K562 (cell line): ENCODE data around the gene CCSER1. TPM values are rescaled to one million over a fixed set of nuclear protein-coding genes. Genes with fewer than 3 reads are reported as not detected.

Source experiments
- ATAC-seq: fragments of 200-7000 bp; cut with Tn5 transposase; 3 replicates; pipeline ENCODE4 v1.9.1; 2020; ENCODE audit warnings: moderate library complexity
- BruUV-seq: library from RNA; stranded (reverse); fragments of 400-500 nt; replicated peaks from 2 replicates; lab custom pipeline; 2021; lab: Mats Ljungman, UMichigan
- CTCF ChIA-PET: fragments of 300-600 bp; formaldehyde crosslinking; extraction: SDS; loops from one replicate; lab custom pipeline; 2021; ENCODE audit warnings: low intra/inter-chr PET ratio; lab: Yijun Ruan, JAX
- POLR2A ChIA-PET: fragments of 300-600, 350-650 bp; sonication (Branson Sonifier 250); formaldehyde crosslinking; extraction: SDS; loops from one replicate; lab custom pipeline; 2021; ENCODE audit warnings: antibody characterized with exemption, inconsistent platforms; lab: Yijun Ruan, JAX
- DNase-seq, 4 experiments: peaks; one replicate each; pipeline versions ENCODE4 v3.0.0 to v3.0.0-alpha.2; 2011 to 2018; ENCODE audit warnings: low spot score in 3 of 4, mixed read lengths in 3 of 4; ENCODE audit errors: extremely low read depth in 1 of 4
- FAIRE-seq: peaks from 2 replicates; lab custom pipeline; 2011; peaks lifted over from hg19 to GRCh38; lab: Jason Lieb, UNC
- H2AFZ ChIP-seq: 2 replicates; pipeline ENCODE4 v1.6.0; 2011; ENCODE audit warnings: low read depth, low read length, control low read depth, inconsistent platforms
- H3K27ac ChIP-seq: fragments of 200-600 bp; 3 replicates; pipeline ENCODE4 v1.8.0; 2011; ENCODE audit warnings: low read depth, mild to moderate bottlenecking, control low read depth, inconsistent platforms, low read length, moderate library complexity, mixed read lengths; ENCODE audit errors: extremely low read depth
- H3K27me3 ChIP-seq, 2 experiments: fragments of 300-600 bp in 1 of 2; 2 replicates in 1 of 2; 3 replicates in 1 of 2; pipeline versions ENCODE4 v1.6.0 to v1.8.0; 2011; ENCODE audit warnings: inconsistent platforms in 2 of 2, low read length in 2 of 2, mild to moderate bottlenecking in 1 of 2, mixed read lengths in 1 of 2, moderate library complexity in 1 of 2; ENCODE audit not compliant: control insufficient read depth in 2 of 2, insufficient read depth in 2 of 2
- H3K36me3 ChIP-seq: fragments of 300-600 bp; 3 replicates; pipeline ENCODE4 v1.8.0; 2011; ENCODE audit warnings: mild to moderate bottlenecking, low read length, inconsistent platforms; ENCODE audit not compliant: control insufficient read depth, insufficient read depth
- H3K4me1 ChIP-seq, 2 experiments: fragments of 200-600 bp in 1 of 2; replicated peaks in 1 of 2; 2 replicates in 1 of 2; 3 replicates in 1 of 2; pipeline versions ENCODE4 v1.5.1 to v1.8.0; 2011; ENCODE audit warnings: inconsistent platforms in 2 of 2, low read length in 2 of 2, mild to moderate bottlenecking in 1 of 2, mixed read lengths in 1 of 2, moderate library complexity in 1 of 2; ENCODE audit not compliant: control insufficient read depth in 2 of 2, insufficient read depth in 2 of 2
- H3K4me2 ChIP-seq: 2 replicates; pipeline ENCODE4 v1.6.1; 2011; ENCODE audit warnings: low read length, control low read depth, inconsistent platforms, mixed read lengths; ENCODE audit not compliant: insufficient read depth
- H3K4me3 ChIP-seq: fragments of 200-600 bp; sonication (generic), shearing (Covaris generic); 2 replicates; pipeline ENCODE4 v1.5.1; 2016; ENCODE audit warnings: control low read depth, inconsistent platforms
- H3K79me2 ChIP-seq: fragments of 200-600 bp; 3 replicates; pipeline ENCODE4 v1.8.0; 2011; ENCODE audit warnings: low read length, inconsistent platforms; ENCODE audit not compliant: control insufficient read depth, insufficient read depth
- H3K9ac ChIP-seq, 2 experiments: 2 replicates each; pipeline versions ENCODE4 v1.6.0 to v1.6.1; 2011; ENCODE audit warnings: low read depth in 2 of 2, low read length in 2 of 2, control low read depth in 1 of 2, inconsistent platforms in 1 of 2, mild to moderate bottlenecking in 1 of 2, mixed read lengths in 1 of 2; ENCODE audit not compliant: insufficient read depth in 1 of 2
- H3K9me1 ChIP-seq: one replicate; pipeline ENCODE4 v1.6.0; 2011; ENCODE audit warnings: inconsistent platforms, mild to moderate bottlenecking, low read length, moderate library complexity; ENCODE audit not compliant: control insufficient read depth, insufficient read depth
- H3K9me3 ChIP-seq: replicated peaks from 2 replicates; pipeline ENCODE4 v1.5.1; 2011; ENCODE audit warnings: low read depth, low read length, inconsistent platforms; ENCODE audit not compliant: control insufficient read depth, insufficient read depth
- H4K20me1 ChIP-seq: replicated peaks from 2 replicates; pipeline ENCODE4 v1.6.1; 2011; ENCODE audit warnings: low read length, inconsistent platforms, mixed read lengths; ENCODE audit not compliant: control insufficient read depth, insufficient read depth
- BACH1 ChIP-seq: fragments of 200-800 bp; sonication (Bioruptor generic); IDR thresholded peaks from 2 replicates; pipeline ENCODE4 v1.6.1; 2016; ENCODE audit warnings: missing genetic modification characterization, missing compliant biosample characterization
- CBX5 ChIP-seq: IDR thresholded peaks from 2 replicates; pipeline ENCODE4 v1.6.1; 2014; ENCODE audit warnings: low read depth, borderline replicate concordance
- CTBP1 ChIP-seq: fragments of 450-650 bp; IDR thresholded peaks from 2 replicates; pipeline ENCODE4 v1.6.1; 2016; ENCODE audit warnings: borderline replicate concordance
- DNMT1 ChIP-seq: fragments of 450-650 bp; IDR thresholded peaks from 2 replicates; pipeline ENCODE4 v1.6.1; 2016; ENCODE audit warnings: antibody characterized with exemption, mild to moderate bottlenecking
- ELF1 ChIP-seq: fragments of 200-800 bp; sonication (Bioruptor generic); IDR thresholded peaks from 2 replicates; pipeline ENCODE4 v1.6.1; 2016; ENCODE audit warnings: missing genetic modification characterization, missing compliant biosample characterization
- FOXP4 ChIP-seq: sonication (generic); formaldehyde crosslinking; IDR thresholded peaks from 2 replicates; pipeline ENCODE4 v1.8.0; 2022; ENCODE audit warnings: mild to moderate bottlenecking, missing genetic modification reagents, borderline replicate concordance
- L3MBTL2 ChIP-seq: fragments of 450-650 bp; IDR thresholded peaks from 2 replicates; pipeline ENCODE4 v1.6.1; 2016; ENCODE audit warnings: mild to moderate bottlenecking, moderate library complexity
- POLR3G ChIP-seq: IDR thresholded peaks from 2 replicates; pipeline ENCODE4 v1.6.1; 2011; ENCODE audit not compliant: insufficient read length, insufficient replicate concordance; ENCODE audit errors: extremely low read depth
- SOX6 ChIP-seq: fragments of 450-650 bp; IDR thresholded peaks from 2 replicates; pipeline ENCODE4 v1.6.1; 2014; ENCODE audit warnings: mild to moderate bottlenecking
- ZFP1 ChIP-seq: fragments of 450-650 bp; formaldehyde crosslinking; IDR thresholded peaks from 2 replicates; pipeline ENCODE4 v1.4.0; 2020; ENCODE audit warnings: mild to moderate bottlenecking, mixed read lengths
- ZNF695 ChIP-seq: fragments of 450-650 bp; formaldehyde crosslinking; IDR thresholded peaks from 2 replicates; pipeline ENCODE4 v1.4.0; 2020; ENCODE audit warnings: mild to moderate bottlenecking, moderate library complexity
- ZNF696 ChIP-seq: fragments of 250-450 bp; sonication (Bioruptor Pico); conservative IDR thresholded peaks from 2 replicates; pipeline ENCODE4 v1.4.0; 2020; ENCODE audit warnings: mild to moderate bottlenecking, moderate library complexity
- WGBS: fragments of 100-300 bp; shearing (Covaris generic); methylation state at CpG from one replicate; pipeline ENCODE4 v1.1.6; 2016; ENCODE audit warnings: low coverage, mixed read lengths; ENCODE audit not compliant: insufficient coverage; ENCODE audit errors: missing lambda C conversion rate; 5-methylcytosine and 5-hydroxymethylcytosine counted together
- in situ Hi-C: fragments of 300-500 bp; cut with MboI; formaldehyde crosslinking; loops from 4 replicates; pipeline ENCODE4 v1.15.0; 2018; ENCODE audit warnings: inconsistent platforms, mixed read lengths
- intact Hi-C: fragments of 100-400 bp; cut with micrococcal nuclease; formaldehyde crosslinking; loops from 2 replicates; pipeline ENCODE4 v1.14.2; 2022
- polyA plus RNA-seq, 8 experiments: library from polyadenylated mRNA; depleted of rRNA in 4 of 8; stranded (reverse) in 5 of 8; unstranded in 3 of 8; fragments of >200 nt; fragmentation: Nextera tagmentation in 2 of 8; fragmentation: Illumina TruSeq in 1 of 8; extraction: Ambion mirVana in 2 of 8; extraction: Trizol in 1 of 8; gene quantifications; 2 replicates each; pipeline versions ENCODE4 v1.2.1 to v1.2.3, GENCODE V29; 2011 to 2014; ENCODE audit warnings: inconsistent platforms in 1 of 8, missing spikeins in 1 of 8
- total RNA-seq, 7 experiments: library from RNA; depleted of rRNA in 6 of 7; stranded (reverse); fragments of >200 nt in 6 of 7; fragmentation: Illumina TruSeq in 2 of 7; extraction: Trizol in 2 of 7; gene quantifications; 2 replicates each; pipeline versions ENCODE4 v1.2.1 to v1.2.3, GENCODE V29; 2011 to 2021; ENCODE audit warnings: low replicate concordance in 1 of 7

The CCSER1 gene
- total and polyA plus RNA-seq, 9 of the 15 experiments (the other 6 are each of a cell fraction or from before 2014, with no cell fraction given), result not detected

- intact Hi-C loops, result no loop called here
Measured at GRCh38 chr4:91302120-91302519, 1174.9 kb downstream of the CCSER1 start.

More at GRCh38 chr4:91302120-91302519, 1174.9 kb downstream of the CCSER1 start:
- Histone ChIP-seq H3K79me2 (no peaks in the 10 kb centered on the region), H2AFZ (no peak overlapping the region), H3K4me2 (no peak overlapping the region), H3K36me3 (no peaks in the 10 kb centered on the region), H3K9ac (no peak overlapping the region), H3K27me3 (no peaks in the 10 kb centered on the region), H3K27ac (no peak overlapping the region), H3K4me1 (no peaks in the 10 kb centered on the region), H3K4me3 (no peak overlapping the region), H3K9me1 (no peaks in the 10 kb centered on the region), H4K20me1 (no peaks in the 10 kb centered on the region), H3K9me3 (0 out of 2 replicates have a peak, but pooled peaks cover 1% of the 10 kb centered on the region)
- in situ Hi-C loops, result no loop called here
- FAIRE-seq, result no peak
- no peak for DNase-seq
- ChIA-PET CTCF (no interaction called here), POLR2A (no interaction called here)
- no TSS peak for BruUV-seq
- TF ChIP-seq CBX5, result no peak
- no peak for TF ChIP-seq POLR3G
- TF ChIP-seq FOXP4 (CRISPR knock-in tag), result no peak
- TF ChIP-seq ELF1, result no peak
- TF ChIP-seq SOX6, result no peak
- no peak for TF ChIP-seq DNMT1
- TF ChIP-seq BACH1 (tag), result no peak
- TF ChIP-seq ZFP1, result no peak
- no peak for TF ChIP-seq ZNF696
- no peak for TF ChIP-seq ZNF695
- no peak for TF ChIP-seq CTBP1
- TF ChIP-seq L3MBTL2, result no peak
- no peak for ATAC-seq
- WGBS, result 3% methylated on average over 2 of the region's 2 CpGs
